A549 (cell line): ENCODE results near the gene ST14. TPM values are rescaled to one million over a fixed set of nuclear protein-coding genes. Genes with fewer than 3 reads are reported as not detected.

ENCODE experiments used
- ATAC-seq, 2 experiments: fragments of 200-7000 bp in 1 of 2; fragments of >200 bp in 1 of 2; cut with Nextera tagmentation in 1 of 2; cut with Tn5 transposase in 1 of 2; 3 replicates each; pipeline versions ENCODE4 v1.8.0 to v1.9.1; 2018 to 2020; ENCODE audit warnings: mild to moderate bottlenecking in 1 of 2, moderate library complexity in 1 of 2
- CTCF ChIA-PET: fragments of 300-600 bp; sonication (Branson Sonifier 250); formaldehyde crosslinking; extraction: SDS; loops from one replicate; lab custom pipeline; 2021; ENCODE audit warnings: antibody characterized with exemption, inconsistent platforms; lab: Yijun Ruan, JAX
- POLR2A ChIA-PET: fragments of 350-600 bp; formaldehyde crosslinking; extraction: SDS; loops from one replicate; lab custom pipeline; 2021; ENCODE audit warnings: antibody characterized with exemption, inconsistent platforms; lab: Yijun Ruan, JAX
- DNase-seq, 2 experiments: peaks; one replicate each; pipeline versions ENCODE4 v3.0.0 to v3.0.0-alpha.2; 2011 to 2016; ENCODE audit warnings: low read depth in 1 of 2, low spot score in 1 of 2
- FAIRE-seq: peaks from 2 replicates; lab custom pipeline; 2011; peaks lifted over from hg19 to GRCh38; lab: Jason Lieb, UNC
- H3K27ac ChIP-seq, 2 experiments: fragments of >200 bp; sonication (Bioruptor Twin); formaldehyde crosslinking; 3 replicates each; pipeline ENCODE4 v1.5.1; 2016 to 2017
- H3K4me1 ChIP-seq: fragments of >200 bp; sonication (Bioruptor Twin); formaldehyde crosslinking; 3 replicates; pipeline ENCODE4 v1.6.1; 2016
- H3K4me2 ChIP-seq: fragments of >200 bp; sonication (Bioruptor Twin); formaldehyde crosslinking; 3 replicates; pipeline ENCODE4 v1.6.1; 2016
- H3K4me3 ChIP-seq: fragments of >200 bp; sonication (Bioruptor Twin); formaldehyde crosslinking; 3 replicates; pipeline ENCODE4 v1.5.1; 2016
- H3K9me3 ChIP-seq: fragments of >200 bp; sonication (Bioruptor Twin); formaldehyde crosslinking; 3 replicates; pipeline ENCODE4 v1.6.1; 2016
- ATOH8 ChIP-seq: fragments of 250-450 bp; sonication (Bioruptor Pico); IDR thresholded peaks from 2 replicates; pipeline ENCODE4 v1.5.0; 2020; ENCODE audit warnings: low read depth, mild to moderate bottlenecking, moderate library complexity
- CBX2 ChIP-seq: fragments of 200-600 bp; sonication (generic); IDR thresholded peaks from 2 replicates; pipeline ENCODE4 v1.6.1; 2016; ENCODE audit warnings: low read depth, mild to moderate bottlenecking, borderline replicate concordance
- CHD4 ChIP-seq: fragments of 200-600 bp; sonication (generic); IDR thresholded peaks from 2 replicates; pipeline ENCODE4 v1.6.1; 2016; ENCODE audit warnings: antibody characterized with exemption, mild to moderate bottlenecking, borderline replicate concordance
- E2F6 ChIP-seq: IDR thresholded peaks from 2 replicates; pipeline ENCODE4 v1.6.1; 2012; ENCODE audit warnings: low read depth, borderline replicate concordance
- EP300 ChIP-seq, 2 experiments: fragments of >200 bp; sonication (Bioruptor Twin); formaldehyde crosslinking; IDR thresholded peaks; 2 replicates in 1 of 2; 3 replicates in 1 of 2; pipeline ENCODE4 v1.6.1; 2016 to 2017
- ESRRA ChIP-seq: fragments of 150-350 bp; IDR thresholded peaks from 2 replicates; pipeline ENCODE4 v1.6.1; 2014; ENCODE audit warnings: mild to moderate bottlenecking, low read length, borderline replicate concordance
- FOSB ChIP-seq: fragments of 250-450 bp; sonication (Bioruptor Pico); IDR thresholded peaks from 2 replicates; pipeline ENCODE4 v1.5.0; 2020; ENCODE audit warnings: mild to moderate bottlenecking, moderate library complexity
- FOXS1 ChIP-seq: fragments of 250-450 bp; sonication (Bioruptor Pico); IDR thresholded peaks from 2 replicates; pipeline ENCODE4 v1.5.0; 2020; ENCODE audit warnings: mild to moderate bottlenecking, moderate library complexity
- HEYL ChIP-seq: fragments of 250-450 bp; sonication (Bioruptor Pico); IDR thresholded peaks from 2 replicates; pipeline ENCODE4 v1.8.0; 2021; ENCODE audit warnings: mild to moderate bottlenecking, moderate library complexity
- HMGXB4 ChIP-seq: fragments of 250-450 bp; sonication (Bioruptor Pico); IDR thresholded peaks from 2 replicates; pipeline ENCODE4 v1.5.0; 2021; ENCODE audit warnings: mild to moderate bottlenecking, moderate library complexity, borderline replicate concordance
- HOXB13 ChIP-seq: fragments of 250-450 bp; sonication (Bioruptor Pico); IDR thresholded peaks from 2 replicates; pipeline ENCODE4 v1.5.0; 2020; ENCODE audit warnings: low read depth, mild to moderate bottlenecking, moderate library complexity
- JUN ChIP-seq, 2 experiments: fragments of >200 bp; sonication (Bioruptor Twin); formaldehyde crosslinking; IDR thresholded peaks; 2 replicates in 1 of 2; 3 replicates in 1 of 2; pipeline ENCODE4 v1.6.1; 2016 to 2017
- KDM5A ChIP-seq: fragments of 200-600 bp; sonication (generic); IDR thresholded peaks from 2 replicates; pipeline ENCODE4 v1.6.1; 2016; ENCODE audit warnings: antibody characterized with exemption, mild to moderate bottlenecking
- MAZ ChIP-seq: fragments of 150-350 bp; IDR thresholded peaks from 2 replicates; pipeline ENCODE4 v1.6.1; 2014; ENCODE audit warnings: antibody characterized with exemption, low read depth, low read length, borderline replicate concordance
- NR3C1 ChIP-seq: fragments of >200 bp; sonication (Bioruptor Twin); formaldehyde crosslinking; IDR thresholded peaks from 3 replicates; pipeline ENCODE4 v1.6.1; 2017
- RARB ChIP-seq: fragments of 250-450 bp; sonication (Bioruptor Pico); IDR thresholded peaks from 2 replicates; pipeline ENCODE4 v1.8.0; 2021; ENCODE audit warnings: mild to moderate bottlenecking, moderate library complexity
- RFX5 ChIP-seq: fragments of 450-650 bp; IDR thresholded peaks from 2 replicates; pipeline ENCODE4 v1.7.1; 2014; ENCODE audit warnings: antibody characterized with exemption, mild to moderate bottlenecking, moderate library complexity
- SREBF2 ChIP-seq: fragments of 450-650 bp; IDR thresholded peaks from 2 replicates; pipeline ENCODE4 v1.6.1; 2014; ENCODE audit warnings: mild to moderate bottlenecking, moderate library complexity
- TP53 ChIP-seq: fragments of 250-450 bp; sonication (Bioruptor Pico); IDR thresholded peaks from 2 replicates; pipeline ENCODE4 v1.5.0; 2021; ENCODE audit warnings: mild to moderate bottlenecking, moderate library complexity
- USF2 ChIP-seq: fragments of 450-650 bp; IDR thresholded peaks from 2 replicates; pipeline ENCODE4 v1.6.1; 2014; ENCODE audit warnings: antibody characterized with exemption
- WGBS: methylation state at CpG from one replicate; pipeline ENCODE4 v1.1.6; 2017; ENCODE audit errors: missing lambda C conversion rate; 5-methylcytosine and 5-hydroxymethylcytosine counted together
- polyA plus RNA-seq, 4 experiments: library from polyadenylated mRNA; depleted of rRNA in 3 of 4; stranded (reverse); fragments of >200 nt; fragmentation: RNase III in 1 of 4; extraction: RNeasy Plus Mini Kit Qiagen cat#74134 plus additional on column Dnase treatment in 1 of 4; gene quantifications; 2 replicates in 3 of 4; 3 replicates in 1 of 4; pipeline ENCODE4 v1.2.3, GENCODE V29; 2011 to 2017
- TF ChIP-seq, protein P1 (sequence below): IDR thresholded peaks from 2 replicates; pipeline ENCODE4 v1.6.1; 2012

The ST14 gene
- polyA plus RNA-seq, 2 of the 4 experiments (the other 2 are of a cell fraction): 0.05 to 0.17 TPM

DNA sequence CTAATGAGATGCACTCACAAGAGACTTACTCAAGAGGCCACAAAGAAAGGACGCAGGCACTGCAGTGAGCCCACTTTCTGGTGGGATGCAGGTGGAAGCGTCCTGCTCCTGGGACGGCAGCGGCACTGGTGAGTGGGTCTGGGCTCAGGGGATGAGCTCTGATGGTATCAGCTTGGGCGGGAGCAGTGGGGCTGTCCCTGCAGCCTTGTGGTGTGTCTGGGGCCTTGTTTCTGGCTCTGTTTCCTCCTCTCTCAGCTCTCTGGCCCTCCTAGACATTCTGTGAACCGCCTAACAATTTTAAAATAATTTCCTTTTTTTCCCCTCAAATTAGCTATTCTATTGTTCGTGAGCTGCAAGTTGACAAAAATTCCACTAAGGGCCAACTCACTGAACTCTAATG is 8.8 kb upstream of the ST14 start:
- Histone ChIP-seq H3K4me3 (no peak overlapping the region), H3K4me2 (no peak overlapping the region), H3K27ac (no peak overlapping the region), H3K4me1 (peaks cover 11% of the 10 kb centered on the region), H3K9me3 (no peaks in the 10 kb centered on the region)
- no peak for DNase-seq
- POLR2A ChIA-PET: no interaction called here
- no peak for TF ChIP-seq JUN (IDR thresholded peaks at IDR 0.05)
- TF ChIP-seq HOXB13 (CRISPR knock-in tag): no peak
- no peak for TF ChIP-seq NR3C1
- TF ChIP-seq KDM5A: no peak
- TF ChIP-seq ESRRA: no peak
- TF ChIP-seq RFX5: no peak
- no peak for TF ChIP-seq FOXS1 (CRISPR knock-in tag)
- no peak for TF ChIP-seq FOSB (CRISPR knock-in tag)
- TF ChIP-seq ATOH8 (CRISPR knock-in tag): no peak
- no peak for TF ChIP-seq MAZ
- TF ChIP-seq CHD4: no peak
- no peak for TF ChIP-seq RARB
- TF ChIP-seq CBX2: no peak
- TF ChIP-seq EP300 (IDR thresholded peaks at IDR 0.05): no peak
- no peak for TF ChIP-seq HEYL
- CTCF ChIA-PET: interaction anchor here (0.7 to 1.9 kb wide), 4 partner anchors 19 to 558 kb away, joined by 3 to 4 read pairs (median 3); no protein-coding TSS in a partner anchor
- no peak for ATAC-seq
- WGBS: 85% methylated on average over 7 of the region's 7 CpGs
- FAIRE-seq: no peak

- Histone ChIP-seq H3K4me3 (no peak overlapping the region), H3K27ac (no peak overlapping the region), H3K4me2 (no peak overlapping the region), H3K9me3 (no peaks in the 10 kb centered on the region), H3K4me1 (peaks cover 11% of the 10 kb centered on the region)
- ChIA-PET CTCF (interaction anchor here (0.7 to 1.9 kb wide), 4 partner anchors 19 to 559 kb away, joined by 3 to 4 read pairs (median 3); no protein-coding TSS in a partner anchor), POLR2A (no interaction called here)
- no peak for TF ChIP-seq TP53 (CRISPR knock-in tag)
- no peak for TF ChIP-seq HMGXB4 (CRISPR knock-in tag)
- FAIRE-seq (no peak), DNase-seq (no peak), ATAC-seq (no peak)
- WGBS: 74% methylated on average over 1 of the region's 1 CpG
Observed at GRCh38 chr11:130151196-130151595, 8.4 kb upstream of the ST14 start.

- peak overlapping the region; percentile 50 for H3K4me2 ChIP-seq
- peak overlapping the region; percentile 48 to 76; a peak in 4 of 6 replicates for H3K27ac ChIP-seq
- peaks cover 14% of the 10 kb centered on the region for H3K4me1 ChIP-seq
- CTCF ChIA-PET: interaction anchor here (0.6 to 1.1 kb wide), 3 partner anchors 24 to 371 kb away, joined by 3 to 5 read pairs (median 4); no protein-coding TSS in a partner anchor
- peak; percentile 58 to 65; a peak in 5 of 6 replicates for ATAC-seq
- POLR2A ChIA-PET: no interaction called here
- FAIRE-seq: no peak
- DNase-seq: peak; percentile 14 to 28
- H3K4me3 ChIP-seq: no peak overlapping the region
- no peaks in the 10 kb centered on the region for H3K9me3 ChIP-seq
- TF ChIP-seq USF2 (no peak), SREBF2 (no peak), CBX2 (no peak), E2F6 (no peak)
- TF ChIP-seq, protein P1, sequence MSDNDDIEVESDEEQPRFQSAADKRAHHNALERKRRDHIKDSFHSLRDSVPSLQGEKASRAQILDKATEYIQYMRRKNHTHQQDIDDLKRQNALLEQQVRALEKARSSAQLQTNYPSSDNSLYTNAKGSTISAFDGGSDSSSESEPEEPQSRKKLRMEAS: peak; percentile 37; the same call in 1 of the 2 replicates
- WGBS: 61% methylated on average over 10 of the region's 11 CpGs
Observed at GRCh38 chr11:130156108-130157022, 3.2 kb upstream of the ST14 start.
